Fibroblast of the aortic adventitia (primary cell): ENCODE data around the gene SORBS1. TPM values are rescaled to one million over a fixed set of nuclear protein-coding genes. Genes with fewer than 3 reads are reported as not detected.

ENCODE experiments used
- DNase-seq: peaks from one replicate; pipeline ENCODE4 v3.0.0-alpha.2; 2010; ENCODE audit warnings: low read depth
- H3K4me3 ChIP-seq: 2 replicates; pipeline ENCODE4 v1.5.1; 2011; ENCODE audit warnings: low read depth, mild to moderate bottlenecking, control low read depth, low read length, moderate library complexity
- total RNA-seq: library from RNA; depleted of rRNA; stranded (reverse); fragments of >200 nt; gene quantifications from 2 replicates; pipeline ENCODE4 v1.2.3, GENCODE V29; 2012; ENCODE audit warnings: low replicate concordance
- TF ChIP-seq, protein P1 (sequence below): IDR thresholded peaks from 2 replicates; pipeline ENCODE4 v1.5.1; 2011; ENCODE audit warnings: mild to moderate bottlenecking, low read length, control low read depth, inconsistent platforms; ENCODE audit not compliant: insufficient read depth

SORBS1 gene
- total RNA-seq, 1 donor = 0.36 TPM

GRCh38 chr10:95309958-95310357, 251.2 kb downstream of the SORBS1 start:
- no peak for DNase-seq
- H3K4me3 ChIP-seq = no peak overlapping the region
- TF ChIP-seq, protein P1, sequence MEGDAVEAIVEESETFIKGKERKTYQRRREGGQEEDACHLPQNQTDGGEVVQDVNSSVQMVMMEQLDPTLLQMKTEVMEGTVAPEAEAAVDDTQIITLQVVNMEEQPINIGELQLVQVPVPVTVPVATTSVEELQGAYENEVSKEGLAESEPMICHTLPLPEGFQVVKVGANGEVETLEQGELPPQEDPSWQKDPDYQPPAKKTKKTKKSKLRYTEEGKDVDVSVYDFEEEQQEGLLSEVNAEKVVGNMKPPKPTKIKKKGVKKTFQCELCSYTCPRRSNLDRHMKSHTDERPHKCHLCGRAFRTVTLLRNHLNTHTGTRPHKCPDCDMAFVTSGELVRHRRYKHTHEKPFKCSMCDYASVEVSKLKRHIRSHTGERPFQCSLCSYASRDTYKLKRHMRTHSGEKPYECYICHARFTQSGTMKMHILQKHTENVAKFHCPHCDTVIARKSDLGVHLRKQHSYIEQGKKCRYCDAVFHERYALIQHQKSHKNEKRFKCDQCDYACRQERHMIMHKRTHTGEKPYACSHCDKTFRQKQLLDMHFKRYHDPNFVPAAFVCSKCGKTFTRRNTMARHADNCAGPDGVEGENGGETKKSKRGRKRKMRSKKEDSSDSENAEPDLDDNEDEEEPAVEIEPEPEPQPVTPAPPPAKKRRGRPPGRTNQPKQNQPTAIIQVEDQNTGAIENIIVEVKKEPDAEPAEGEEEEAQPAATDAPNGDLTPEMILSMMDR = no peak

- peak; percentile 99 for DNase-seq
- H3K4me3 ChIP-seq = no peak overlapping the region
- TF ChIP-seq, protein P1 = no peak
Observed at GRCh38 chr10:95308389-95309302, 252.5 kb downstream of the SORBS1 start.

DNA sequence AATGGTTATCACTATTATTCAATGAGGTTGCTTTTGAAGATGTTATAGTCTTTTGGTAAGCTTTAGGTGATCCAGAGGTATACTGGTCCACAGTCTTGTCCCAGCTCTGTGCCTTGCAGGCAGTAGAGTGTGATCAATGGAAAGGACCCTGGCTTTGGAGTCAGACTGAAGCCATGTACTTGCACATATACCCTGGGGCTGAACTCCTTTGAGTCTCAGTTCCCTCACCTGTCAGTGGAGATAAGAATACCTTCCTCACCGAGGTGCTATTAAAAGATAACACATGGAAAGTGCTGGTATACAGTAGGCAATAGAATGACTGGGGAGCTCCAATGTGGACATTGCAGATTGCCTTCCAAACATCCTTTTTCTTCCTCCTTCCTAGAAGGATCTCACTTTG, 254.3 kb downstream of the SORBS1 start:
- TF ChIP-seq, protein P1 = no peak
- H3K4me3 ChIP-seq = no peak overlapping the region
- no peak for DNase-seq

DNA sequence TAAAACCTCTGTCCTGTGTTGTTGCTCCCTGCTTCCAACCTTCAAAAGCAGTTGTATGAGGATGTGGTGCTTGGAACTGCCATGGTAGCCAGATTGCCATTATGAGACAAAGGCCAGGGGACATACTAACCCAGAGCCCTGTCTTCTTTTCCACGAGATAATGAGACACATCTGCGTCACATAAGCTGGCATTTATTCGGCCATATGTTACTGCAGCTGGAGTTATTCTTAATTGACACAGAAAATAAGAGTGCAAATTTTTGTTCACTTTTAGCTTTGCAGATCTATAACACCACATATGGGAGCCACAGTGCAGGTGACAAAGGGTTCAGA, 254.9 kb downstream of the SORBS1 start:
- no peak overlapping the region for H3K4me3 ChIP-seq
- DNase-seq = no peak
- TF ChIP-seq, protein P1 = no peak

DNA sequence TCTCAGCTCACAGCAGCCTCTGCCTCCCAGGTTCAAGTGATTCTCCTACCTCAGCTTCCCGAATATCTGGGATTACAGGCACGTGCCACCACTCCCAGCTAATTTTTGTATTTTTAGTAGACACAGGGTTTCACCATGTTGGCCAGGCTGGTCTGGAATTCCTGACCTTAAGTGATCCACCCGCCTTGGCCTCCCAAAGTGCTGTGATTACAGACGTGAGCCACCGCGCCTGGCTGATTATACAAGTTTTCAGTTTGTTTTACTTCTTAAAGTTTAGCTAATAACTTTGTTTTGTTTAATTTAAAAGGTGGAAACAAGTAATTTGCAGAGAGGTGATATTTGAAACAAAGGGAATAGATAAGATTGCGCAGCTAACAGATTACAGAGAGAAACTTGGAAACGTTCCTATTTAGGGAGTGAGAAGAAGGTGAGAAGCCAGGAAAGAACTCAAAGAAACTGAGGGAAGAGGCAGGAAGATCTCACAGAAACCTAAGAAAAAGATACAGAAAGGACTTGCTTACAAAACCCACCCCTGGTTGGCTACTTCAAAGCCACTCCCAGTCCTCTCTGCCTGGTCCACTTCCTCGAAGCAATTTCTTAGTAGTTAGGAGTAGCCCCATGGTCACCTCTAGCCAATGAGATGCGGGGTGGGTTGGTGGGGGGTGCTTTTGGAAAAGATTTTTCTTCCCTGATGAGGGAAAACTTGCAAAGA, 255.4 kb downstream of the SORBS1 start:
- no peak for DNase-seq
- H3K4me3 ChIP-seq = no peak overlapping the region
- TF ChIP-seq, protein P1 = no peak

- TF ChIP-seq, protein P1 = no peak
- no peak for DNase-seq
Observed at GRCh38 chr10:95304976-95305375, 256.2 kb downstream of the SORBS1 start.

More at GRCh38 chr10:95304976-95305375, 256.2 kb downstream of the SORBS1 start:
- no peak overlapping the region for H3K4me3 ChIP-seq
